SU-DHL-6 (cell line): ENCODE results near the gene ACACA.

ENCODE experiments used
- H2AFZ ChIP-seq: fragments of 200-600 bp; sonication (generic); 2 replicates; pipeline ENCODE4 v1.6.1; 2014; ENCODE audit warnings: low read depth, mild to moderate bottlenecking, moderate library complexity, mixed read lengths, antibody characterized with exemption, low read length; ENCODE audit not compliant: severe bottlenecking
- H3F3A ChIP-seq: fragments of 200-600 bp; shearing (Covaris generic); 2 replicates; pipeline ENCODE4 v1.6.0; 2016; ENCODE audit warnings: antibody characterized with exemption, mild to moderate bottlenecking; ENCODE audit not compliant: insufficient read depth
- H3K27ac ChIP-seq: fragments of 200-600 bp; sonication (generic); 2 replicates; pipeline ENCODE4 v1.5.1; 2016; ENCODE audit warnings: low read depth, mild to moderate bottlenecking, low read length, moderate library complexity, mixed read lengths
- H3K27me3 ChIP-seq: fragments of 200-600 bp; sonication (generic), shearing (Covaris generic); 2 replicates; pipeline ENCODE4 v1.6.0; 2014; ENCODE audit warnings: mild to moderate bottlenecking, low read length
- H3K36me3 ChIP-seq: fragments of 200-600 bp; sonication (generic); 2 replicates; pipeline ENCODE4 v1.6.1; 2014; ENCODE audit warnings: mild to moderate bottlenecking, low read length, mixed read lengths
- H3K4me2 ChIP-seq: fragments of 300-600, 200-600 bp; shearing (Covaris generic), sonication (generic); 2 replicates; pipeline ENCODE4 v1.6.0; 2014; ENCODE audit warnings: low read length, low read depth, mild to moderate bottlenecking; ENCODE audit not compliant: poor library complexity, severe bottlenecking
- H3K4me3 ChIP-seq: fragments of 200-600 bp; sonication (generic); 2 replicates; pipeline ENCODE4 v1.5.1; 2014; ENCODE audit warnings: antibody characterized with exemption, low read length, mild to moderate bottlenecking, mixed read lengths; ENCODE audit not compliant: insufficient read depth, poor library complexity, severe bottlenecking
- H3K79me2 ChIP-seq: fragments of 200-600 bp; sonication (generic); 2 replicates; pipeline ENCODE4 v1.6.1; 2014; ENCODE audit warnings: mild to moderate bottlenecking, low read length, moderate library complexity; ENCODE audit not compliant: insufficient read depth
- H3K9ac ChIP-seq: fragments of 200-600 bp; sonication (generic); 2 replicates; pipeline ENCODE4 v1.7.0; 2014; ENCODE audit warnings: mild to moderate bottlenecking, low read length
- H3K9me2 ChIP-seq: fragments of 200-600 bp; sonication (generic); replicated peaks from 2 replicates; pipeline ENCODE4 v1.6.1; 2014; ENCODE audit warnings: low read length; ENCODE audit not compliant: insufficient read depth
- H3K9me3 ChIP-seq: fragments of 200-600 bp; sonication (generic); 2 replicates; pipeline ENCODE4 v1.6.1; 2014; ENCODE audit warnings: low read length, mixed read lengths; ENCODE audit not compliant: insufficient read depth
- H4K20me1 ChIP-seq: fragments of 200-600 bp; sonication (generic); 2 replicates; pipeline ENCODE4 v1.6.1; 2014; ENCODE audit warnings: low read depth, mild to moderate bottlenecking, antibody characterized with exemption, low read length, moderate library complexity, mixed read lengths
- EZH2phosphoT487 ChIP-seq: fragments of 200-600 bp; sonication (generic), shearing (Covaris generic); conservative IDR thresholded peaks from 2 replicates; pipeline ENCODE4 v1.6.1; 2018; ENCODE audit warnings: mild to moderate bottlenecking, antibody characterized with exemption, low read length, moderate library complexity, mixed read lengths
- TF ChIP-seq, protein P1 (sequence below): fragments of 200-600 bp; sonication (generic); IDR thresholded peaks from one replicate; pipeline ENCODE4 v1.5.1; 2017; ENCODE audit warnings: antibody characterized with exemption, mild to moderate bottlenecking, low read length, moderate library complexity; ENCODE audit not compliant: insufficient read depth, poor library complexity, severe bottlenecking

ACACA gene

DNA sequence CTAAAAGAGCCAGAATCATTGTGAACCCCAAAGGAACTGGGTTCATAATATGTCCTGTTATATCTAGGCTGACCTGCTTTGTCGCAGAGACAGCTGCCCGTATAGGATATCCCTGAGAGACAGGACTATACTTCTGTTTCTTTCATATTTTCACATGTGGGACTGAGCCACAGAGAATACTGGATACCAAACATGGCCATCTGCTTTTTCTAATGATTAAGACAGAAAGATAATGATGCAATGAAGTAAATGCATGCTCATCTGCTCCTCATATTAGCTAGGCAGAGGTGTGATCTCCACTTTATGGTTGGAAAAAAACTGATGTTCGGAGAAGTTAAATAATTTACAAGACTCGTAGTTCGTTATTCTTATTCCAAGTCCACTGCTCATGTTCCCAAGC, 297.5 kb downstream of the ACACA start:
- no peak overlapping the region for H2AFZ ChIP-seq
- H3K9me2 ChIP-seq: no peaks in the 10 kb centered on the region
- peaks cover 7% of the 10 kb centered on the region; the same call in 1 of the 2 replicates for H3K36me3 ChIP-seq
- no peak overlapping the region for H3K27ac ChIP-seq
- no peak overlapping the region for H3K4me3 ChIP-seq
- TF ChIP-seq, protein P1, sequence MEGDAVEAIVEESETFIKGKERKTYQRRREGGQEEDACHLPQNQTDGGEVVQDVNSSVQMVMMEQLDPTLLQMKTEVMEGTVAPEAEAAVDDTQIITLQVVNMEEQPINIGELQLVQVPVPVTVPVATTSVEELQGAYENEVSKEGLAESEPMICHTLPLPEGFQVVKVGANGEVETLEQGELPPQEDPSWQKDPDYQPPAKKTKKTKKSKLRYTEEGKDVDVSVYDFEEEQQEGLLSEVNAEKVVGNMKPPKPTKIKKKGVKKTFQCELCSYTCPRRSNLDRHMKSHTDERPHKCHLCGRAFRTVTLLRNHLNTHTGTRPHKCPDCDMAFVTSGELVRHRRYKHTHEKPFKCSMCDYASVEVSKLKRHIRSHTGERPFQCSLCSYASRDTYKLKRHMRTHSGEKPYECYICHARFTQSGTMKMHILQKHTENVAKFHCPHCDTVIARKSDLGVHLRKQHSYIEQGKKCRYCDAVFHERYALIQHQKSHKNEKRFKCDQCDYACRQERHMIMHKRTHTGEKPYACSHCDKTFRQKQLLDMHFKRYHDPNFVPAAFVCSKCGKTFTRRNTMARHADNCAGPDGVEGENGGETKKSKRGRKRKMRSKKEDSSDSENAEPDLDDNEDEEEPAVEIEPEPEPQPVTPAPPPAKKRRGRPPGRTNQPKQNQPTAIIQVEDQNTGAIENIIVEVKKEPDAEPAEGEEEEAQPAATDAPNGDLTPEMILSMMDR: no peak
- no peak for TF ChIP-seq EZH2phosphoT487
- H3K79me2 ChIP-seq: no peaks in the 10 kb centered on the region
- no peaks in the 10 kb centered on the region for H3F3A ChIP-seq
- no peaks in the 10 kb centered on the region for H3K9me3 ChIP-seq
- no peaks in the 10 kb centered on the region for H4K20me1 ChIP-seq
- no peak overlapping the region for H3K9ac ChIP-seq
- no peaks in the 10 kb centered on the region for H3K27me3 ChIP-seq
- no peak overlapping the region for H3K4me2 ChIP-seq

DNA sequence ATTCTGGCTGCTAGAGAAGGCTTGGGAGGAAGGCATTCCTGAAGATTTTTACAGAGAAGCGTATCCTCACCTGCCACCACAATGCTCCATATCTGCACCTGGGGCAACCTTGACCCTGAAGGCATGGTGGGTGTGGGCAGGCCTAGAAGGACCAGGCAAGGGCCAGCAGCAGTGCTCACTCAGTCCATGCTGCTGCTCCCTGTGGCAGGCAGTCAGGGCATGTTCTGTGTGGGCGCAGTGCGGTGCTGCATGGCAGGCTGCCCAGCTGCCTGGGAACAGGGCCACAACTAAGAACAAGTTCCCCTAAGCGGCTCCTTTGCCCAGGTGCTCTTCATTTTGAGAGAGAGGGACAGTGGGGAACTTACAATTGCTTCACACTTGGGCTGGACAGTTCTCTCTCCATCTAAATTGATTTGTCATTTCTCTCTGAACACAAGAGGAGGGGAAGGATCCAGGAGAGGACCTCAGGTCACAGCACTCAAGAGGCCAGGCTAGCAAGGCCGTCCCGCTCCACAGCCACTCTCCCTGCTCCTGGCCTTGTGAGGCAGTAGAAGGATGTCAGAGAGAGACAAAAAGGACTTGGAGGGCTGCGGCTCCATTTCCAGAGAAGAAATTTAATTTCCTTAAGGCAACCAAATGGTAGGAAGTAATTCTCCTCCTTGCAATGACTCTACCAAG, 299.1 kb downstream of the ACACA start:
- Histone ChIP-seq H3K79me2 (no peaks in the 10 kb centered on the region), H3K9ac (no peak overlapping the region), H3K9me2 (no peaks in the 10 kb centered on the region), H3K27me3 (no peaks in the 10 kb centered on the region), H3K4me3 (no peak overlapping the region), H2AFZ (no peak overlapping the region), H3K9me3 (no peaks in the 10 kb centered on the region), H3F3A (no peaks in the 10 kb centered on the region), H3K36me3 (peaks cover 7% of the 10 kb centered on the region; the same call in 1 of the 2 replicates), H3K27ac (no peak overlapping the region), H3K4me2 (no peak overlapping the region), H4K20me1 (no peaks in the 10 kb centered on the region)
- TF ChIP-seq, protein P1: no peak
- TF ChIP-seq EZH2phosphoT487: no peak

DNA sequence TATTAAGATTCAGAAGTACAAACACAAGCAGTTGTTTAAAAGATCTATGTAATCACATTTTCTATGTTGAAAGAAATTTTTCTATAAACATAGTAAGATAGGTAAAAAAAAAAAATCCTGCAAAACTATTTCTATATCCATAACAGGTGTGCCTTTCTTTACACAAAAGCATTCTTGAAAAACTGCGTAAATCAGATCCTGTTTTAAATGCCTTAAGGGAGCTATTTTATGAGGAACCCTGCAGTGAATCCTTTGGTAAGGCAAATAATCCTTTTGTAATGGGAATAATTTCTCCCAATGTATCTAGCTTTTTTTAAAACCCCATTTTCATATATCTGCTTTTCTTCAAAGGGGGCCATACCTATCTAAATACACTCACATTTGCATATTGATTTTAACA, 300.6 kb downstream of the ACACA start:
- no peaks in the 10 kb centered on the region for H3F3A ChIP-seq
- no peaks in the 10 kb centered on the region for H3K27me3 ChIP-seq
- H2AFZ ChIP-seq: no peak overlapping the region
- no peak overlapping the region for H3K9ac ChIP-seq
- H3K4me2 ChIP-seq: no peak overlapping the region
- TF ChIP-seq EZH2phosphoT487: no peak
- TF ChIP-seq, protein P1: no peak
- no peaks in the 10 kb centered on the region for H3K9me2 ChIP-seq
- no peaks in the 10 kb centered on the region for H4K20me1 ChIP-seq
- H3K4me3 ChIP-seq: no peak overlapping the region
- H3K9me3 ChIP-seq: no peaks in the 10 kb centered on the region
- no peak overlapping the region for H3K27ac ChIP-seq
- H3K79me2 ChIP-seq: no peaks in the 10 kb centered on the region
- H3K36me3 ChIP-seq: peaks cover under 1% of the 10 kb centered on the region; the same call in 1 of the 2 replicates
